ENCODE measurements around the gene SERPINB4.

GRCh38 chr18:63591725-63592124, 52.3 kb downstream of the SERPINB4 start:
- TF ChIP-seq REST (IDR thresholded peaks at IDR 0.05; ENCODE audit: insufficient replicate concordance, low read depth) (no peak), CTCF (IDR thresholded peaks at IDR 0.05; ENCODE audit: insufficient read depth, low read length) (no peak), POLR2AphosphoS5 (IDR thresholded peaks at IDR 0.05; ENCODE audit: low read depth) (no peak), GABPA (IDR thresholded peaks at IDR 0.05; ENCODE audit: low read depth) (no peak)

Data from HL-60 (cell line).